CD4-positive, CD25-positive, alpha-beta regulatory T cell (primary cell): ENCODE data around the gene CCSER1. TPM values are rescaled to one million over a fixed set of nuclear protein-coding genes. Genes with fewer than 3 reads are reported as not detected.

Experiments
- ATAC-seq, 2 donors: fragments of 150-1000 bp; cut with Tn5 transposase; one replicate each; pipeline ENCODE4 v1.10.0; 2021; ENCODE audit warnings: low read depth in 2 of 2, moderate number of reproducible peaks in 2 of 2, moderate library complexity in 1 of 2
- DNase-seq, 3 donors: peaks; one replicate each; pipeline versions ENCODE4 v3.0.0 to v3.0.0-alpha.2; 2012 to 2022; ENCODE audit warnings: mixed read lengths in 1 of 3
- H3K27ac ChIP-seq: one replicate; pipeline ENCODE4 v1.7.0; 2013; ENCODE audit warnings: mild to moderate bottlenecking, low read length; ENCODE audit not compliant: insufficient read depth, poor library complexity, severe bottlenecking
- H3K27me3 ChIP-seq: one replicate; pipeline ENCODE4 v1.7.0; 2013; ENCODE audit warnings: low read length; ENCODE audit not compliant: control insufficient read depth, insufficient read depth
- H3K36me3 ChIP-seq: one replicate; pipeline ENCODE4 v1.7.0; 2013; ENCODE audit warnings: mild to moderate bottlenecking, low read length, moderate library complexity; ENCODE audit not compliant: control insufficient read depth, insufficient read depth
- H3K4me1 ChIP-seq: 2 replicates; pipeline ENCODE4 v1.7.0; 2013; ENCODE audit warnings: mild to moderate bottlenecking, low read length; ENCODE audit not compliant: insufficient read depth, control insufficient read depth, poor library complexity, severe bottlenecking
- H3K4me3 ChIP-seq: one replicate; pipeline ENCODE4 v1.7.0; 2013; ENCODE audit warnings: low read depth, mild to moderate bottlenecking, low read length, moderate library complexity
- H3K9me3 ChIP-seq, 2 experiments: 1 replicate in 1 of 2; 2 replicates in 1 of 2; pipeline ENCODE4 v1.7.0; 2013; ENCODE audit warnings: low read length in 2 of 2, mild to moderate bottlenecking in 1 of 2, moderate library complexity in 1 of 2; ENCODE audit not compliant: control insufficient read depth in 2 of 2
- H3K27ac Mint-ChIP-seq, 3 donors: one replicate each; pipeline ENCODE4 v1.8.0; 2020 to 2022; ENCODE audit warnings: mild to moderate bottlenecking in 3 of 3, mixed read lengths in 3 of 3, moderate library complexity in 2 of 3
- H3K27me3 Mint-ChIP-seq: one replicate; pipeline ENCODE4 v1.8.0; 2022; ENCODE audit warnings: mild to moderate bottlenecking, mixed read lengths
- H3K36me3 Mint-ChIP-seq: one replicate; pipeline ENCODE4 v1.8.0; 2020; ENCODE audit warnings: mixed read lengths
- H3K4me1 Mint-ChIP-seq, 4 donors: one replicate each; pipeline ENCODE4 v1.8.0; 2020 to 2022; ENCODE audit warnings: mixed read lengths in 4 of 4, mild to moderate bottlenecking in 1 of 4
- H3K4me3 Mint-ChIP-seq, 4 donors: one replicate each; pipeline ENCODE4 v1.8.0; 2020 to 2022; ENCODE audit warnings: mild to moderate bottlenecking in 4 of 4, mixed read lengths in 4 of 4, moderate library complexity in 3 of 4
- H3K9me3 Mint-ChIP-seq, 7 donors: one replicate each; pipeline ENCODE4 v1.8.0; 2020 to 2022; ENCODE audit warnings: mixed read lengths in 7 of 7, mild to moderate bottlenecking in 3 of 7, moderate library complexity in 2 of 7
- polyA plus RNA-seq, 4 donors: library from polyadenylated mRNA; unstranded; fragments of 300-500 nt; fragmentation: Illumina TruSeq; gene quantifications; one replicate each; pipeline ENCODE4 v1.2.3, GENCODE V29; 2021
- total RNA-seq: library from RNA; stranded (reverse); gene quantifications from one replicate; pipeline ENCODE4 v1.2.3, GENCODE V29; 2022

The CCSER1 gene
- total and polyA plus RNA-seq, 5 donors from 2014 or later: 0.20 to 0.60 TPM; not detected in 3

GRCh38 chr4:91032725-91033445 is 905.7 kb downstream of the CCSER1 start:
- H3K4me1 Mint-ChIP-seq: no peaks in the 10 kb centered on the region
- Histone ChIP-seq H3K27ac (no peak overlapping the region), H3K36me3 (no peaks in the 10 kb centered on the region), H3K9me3 (no peaks in the 10 kb centered on the region), H3K4me3 (no peak overlapping the region), H3K27me3 (no peaks in the 10 kb centered on the region), H3K4me1 (no peaks in the 10 kb centered on the region)
- ATAC-seq: no peak
- DNase-seq: no peak
- H3K27ac Mint-ChIP-seq: no peak overlapping the region
- H3K36me3 Mint-ChIP-seq: no peaks in the 10 kb centered on the region
- H3K4me3 Mint-ChIP-seq: no peak overlapping the region
- H3K9me3 Mint-ChIP-seq: peaks cover 0 to 10% (median 3%) of the 10 kb centered on the region in 7 donors
- no peaks in the 10 kb centered on the region for H3K27me3 Mint-ChIP-seq

GRCh38 chr4:91035276-91035675 is 908.1 kb downstream of the CCSER1 start:
- DNase-seq (no peak), ATAC-seq (no peak)
- Mint-ChIP-seq H3K4me1 (no peaks in the 10 kb centered on the region), H3K27ac (no peak overlapping the region), H3K4me3 (no peak overlapping the region), H3K27me3 (no peaks in the 10 kb centered on the region), H3K36me3 (no peaks in the 10 kb centered on the region), H3K9me3 (peaks cover 0 to 10% (median 4%) of the 10 kb centered on the region in 7 donors)
- H3K36me3 ChIP-seq: no peaks in the 10 kb centered on the region
- H3K4me1 ChIP-seq: no peaks in the 10 kb centered on the region
- no peak overlapping the region for H3K27ac ChIP-seq
- H3K9me3 ChIP-seq: no peaks in the 10 kb centered on the region
- no peak overlapping the region for H3K4me3 ChIP-seq
- no peaks in the 10 kb centered on the region for H3K27me3 ChIP-seq

GRCh38 chr4:91037951-91038350 is 910.8 kb downstream of the CCSER1 start:
- H3K27ac ChIP-seq: no peak overlapping the region
- Mint-ChIP-seq H3K4me3 (no peak overlapping the region), H3K36me3 (no peaks in the 10 kb centered on the region), H3K4me1 (no peaks in the 10 kb centered on the region), H3K27ac (no peak overlapping the region), H3K9me3 (peaks cover 0 to 10% (median 3%) of the 10 kb centered on the region in 7 donors), H3K27me3 (no peaks in the 10 kb centered on the region)
- no peaks in the 10 kb centered on the region for H3K9me3 ChIP-seq
- no peaks in the 10 kb centered on the region for H3K27me3 ChIP-seq
- no peaks in the 10 kb centered on the region for H3K4me1 ChIP-seq
- H3K4me3 ChIP-seq: no peak overlapping the region
- no peak for DNase-seq
- no peak for ATAC-seq
- H3K36me3 ChIP-seq: no peaks in the 10 kb centered on the region

- Mint-ChIP-seq H3K4me3 (no peak overlapping the region), H3K27me3 (no peaks in the 10 kb centered on the region), H3K27ac (no peak overlapping the region), H3K9me3 (peaks cover 0 to 22% (median 11%) of the 10 kb centered on the region in 7 donors), H3K36me3 (no peaks in the 10 kb centered on the region), H3K4me1 (no peaks in the 10 kb centered on the region)
- Histone ChIP-seq H3K27me3 (no peaks in the 10 kb centered on the region), H3K27ac (no peak overlapping the region), H3K4me1 (no peaks in the 10 kb centered on the region), H3K9me3 (peaks cover 0 to 3% of the 10 kb centered on the region in 2 experiments), H3K4me3 (no peak overlapping the region), H3K36me3 (no peaks in the 10 kb centered on the region)
- DNase-seq: no peak
- ATAC-seq: no peak
Measured at GRCh38 chr4:91057871-91058270, 930.7 kb downstream of the CCSER1 start.

GRCh38 chr4:91058345-91058744 is 931.2 kb downstream of the CCSER1 start:
- no peaks in the 10 kb centered on the region for H3K27me3 ChIP-seq
- no peak overlapping the region for H3K4me3 ChIP-seq
- H3K4me1 ChIP-seq: no peaks in the 10 kb centered on the region
- DNase-seq: no peak
- ATAC-seq: no peak
- Mint-ChIP-seq H3K27me3 (no peaks in the 10 kb centered on the region), H3K27ac (no peak overlapping the region), H3K4me1 (no peaks in the 10 kb centered on the region), H3K4me3 (no peak overlapping the region), H3K36me3 (no peaks in the 10 kb centered on the region), H3K9me3 (peaks cover 0 to 22% (median 10%) of the 10 kb centered on the region in 7 donors)
- no peaks in the 10 kb centered on the region for H3K36me3 ChIP-seq
- H3K9me3 ChIP-seq: peaks cover 0 to 3% of the 10 kb centered on the region in 2 experiments
- no peak overlapping the region for H3K27ac ChIP-seq

GRCh38 chr4:91064157-91064853 is 937.1 kb downstream of the CCSER1 start:
- ATAC-seq (no peak), DNase-seq (no peak)
- no peaks in the 10 kb centered on the region for H3K27me3 Mint-ChIP-seq
- no peak overlapping the region for H3K27ac Mint-ChIP-seq
- H3K4me1 Mint-ChIP-seq: no peaks in the 10 kb centered on the region
- H3K9me3 Mint-ChIP-seq: peaks cover 0 to 9% (median 3%) of the 10 kb centered on the region in 7 donors
- no peaks in the 10 kb centered on the region for H3K36me3 Mint-ChIP-seq
- Histone ChIP-seq H3K27ac (no peak overlapping the region), H3K27me3 (no peaks in the 10 kb centered on the region), H3K4me1 (no peaks in the 10 kb centered on the region), H3K36me3 (no peaks in the 10 kb centered on the region), H3K4me3 (no peak overlapping the region), H3K9me3 (peaks cover 0 to 3% of the 10 kb centered on the region in 2 experiments)
- H3K4me3 Mint-ChIP-seq: no peak overlapping the region

GRCh38 chr4:91065117-91065516 is 937.9 kb downstream of the CCSER1 start:
- Mint-ChIP-seq H3K4me1 (no peaks in the 10 kb centered on the region), H3K4me3 (no peak overlapping the region), H3K36me3 (no peaks in the 10 kb centered on the region), H3K27me3 (no peaks in the 10 kb centered on the region), H3K27ac (no peak overlapping the region), H3K9me3 (peaks cover 0 to 5% (median 0%) of the 10 kb centered on the region in 7 donors)
- Histone ChIP-seq H3K27me3 (no peaks in the 10 kb centered on the region), H3K27ac (no peak overlapping the region), H3K4me1 (no peaks in the 10 kb centered on the region), H3K9me3 (no peaks in the 10 kb centered on the region), H3K36me3 (no peaks in the 10 kb centered on the region), H3K4me3 (no peak overlapping the region)
- ATAC-seq: no peak
- DNase-seq: no peak
